ENCODE data around the gene LHX4. TPM values are rescaled to one million over a fixed set of nuclear protein-coding genes. Genes with fewer than 3 reads are reported as not detected.

Gene LHX4
- total and polyA plus RNA-seq, 2 of the 4 experiments (the other 2 are of a cell fraction), result 0.05 to 0.18 TPM

- no peak for ATAC-seq (ENCODE audit: low read depth)
- Histone ChIP-seq H4K5ac (ENCODE audit: low read depth, low read length) (no peak overlapping the region), H3K14ac (replicated peaks; ENCODE audit: low read depth, low read length) (no peak overlapping the region), H4K20me1 (ENCODE audit: insufficient read depth, low read length) (peaks cover 7% of the 10 kb centered on the region; the same call in 1 of the 2 replicates), H4K91ac (ENCODE audit: insufficient read depth, low read depth, low read length) (no peak overlapping the region), H2BK120ac (ENCODE audit: low read depth, low read length) (no peak overlapping the region), H4K8ac (ENCODE audit: low read depth in 2 of 2, low read length in 2 of 2) (no peak overlapping the region), H3K18ac (ENCODE audit: low read depth, low read length) (no peak overlapping the region), H2BK5ac (ENCODE audit: low read depth, low read length, poor library complexity, severe bottlenecking) (no peak overlapping the region), H3K4ac (ENCODE audit: low read depth, low read length) (no peak overlapping the region), H3K79me1 (ENCODE audit: low read depth in 1 of 2, low read length in 2 of 2) (no peaks in the 10 kb centered on the region), H3K9me3 (ENCODE audit: control insufficient read depth, insufficient read depth, low read length) (no peaks in the 10 kb centered on the region), H3K23ac (ENCODE audit: low read depth, low read length) (no peak overlapping the region), H2AFZ (replicated peaks; ENCODE audit: low read length, poor library complexity) (no peak overlapping the region), H3K4me3 (ENCODE audit: insufficient read depth, low read depth, low read length) (no peak overlapping the region), H2AK9ac (replicated peaks; ENCODE audit: low read depth, low read length, poor library complexity) (no peak overlapping the region), H2BK20ac (ENCODE audit: low read depth, low read length) (no peak overlapping the region), H3K27me3 (ENCODE audit: control insufficient read depth, insufficient read depth, low read length) (peaks cover 2% of the 10 kb centered on the region; the same call in 1 of the 2 replicates), H2AK5ac (ENCODE audit: low read depth, low read length) (no peak overlapping the region), H2BK15ac (ENCODE audit: low read depth, low read length) (no peak overlapping the region), H3K9me1 (ENCODE audit: insufficient read depth, low read length) (peaks cover 8% of the 10 kb centered on the region), H3K9ac (ENCODE audit: low read depth, low read length) (no peak overlapping the region), H3K4me2 (ENCODE audit: low read depth, low read length) (no peak overlapping the region), H3K36me3 (ENCODE audit: control insufficient read depth, insufficient read depth, low read length) (no peaks in the 10 kb centered on the region), H3K56ac (ENCODE audit: extremely low read depth, insufficient read depth, low read length) (no peak overlapping the region), H3K4me1 (ENCODE audit: control insufficient read depth, insufficient read depth, low read length) (peaks cover 10% of the 10 kb centered on the region), H3K27ac (ENCODE audit: insufficient read depth, low read length) (no peak overlapping the region)
- CTCF ChIA-PET, result interaction anchor here (0.6 to 0.7 kb wide), 2 partner anchors 13 to 16 kb away, joined by 3 read pairs; no protein-coding TSS in a partner anchor
- no peak for DNase-seq
- intact Hi-C loops (cut with micrococcal nuclease), result no loop called here
- POLR2A ChIA-PET (ENCODE audit: unreplicated experiment), result no interaction called here
- no TSS peak for BruUV-seq (replicated peaks)
- WGBS, 2 experiments (ENCODE audit: extremely low coverage in 2 of 2, insufficient read length in 1 of 2), result 97% methylated on average over 16 of the region's 28 CpGs; no CpG with 5 or more reads in 1 of the 2 experiments
- TF ChIP-seq FOS (IDR thresholded peaks at IDR 0.05; ENCODE audit: low read depth, low read length) (no peak), MAFK (IDR thresholded peaks at IDR 0.05; ENCODE audit: low read depth, low read length) (no peak), MAZ (IDR thresholded peaks at IDR 0.05; ENCODE audit: borderline replicate concordance, low read depth, low read length) (no peak), MXI1 (IDR thresholded peaks at IDR 0.05; ENCODE audit: borderline replicate concordance, low read depth, low read length) (no peak), RCOR1 (IDR thresholded peaks at IDR 0.05; ENCODE audit: insufficient replicate concordance, low read length) (no peak), BHLHE40 (IDR thresholded peaks at IDR 0.05; ENCODE audit: low read depth, low read length) (no peak), RAD21 (IDR thresholded peaks at IDR 0.05; ENCODE audit: low read length) (no peak), SMC3 (IDR thresholded peaks at IDR 0.05; ENCODE audit: low read depth, low read length) (no peak), CHD1 (IDR thresholded peaks at IDR 0.05; ENCODE audit: low read depth, low read length) (no peak), CEBPB (IDR thresholded peaks at IDR 0.05; ENCODE audit: low read depth, low read length) (no peak), POLR2A (IDR thresholded peaks at IDR 0.05; ENCODE audit: low read depth, low read length) (no peak)
- TF ChIP-seq, protein P1, sequence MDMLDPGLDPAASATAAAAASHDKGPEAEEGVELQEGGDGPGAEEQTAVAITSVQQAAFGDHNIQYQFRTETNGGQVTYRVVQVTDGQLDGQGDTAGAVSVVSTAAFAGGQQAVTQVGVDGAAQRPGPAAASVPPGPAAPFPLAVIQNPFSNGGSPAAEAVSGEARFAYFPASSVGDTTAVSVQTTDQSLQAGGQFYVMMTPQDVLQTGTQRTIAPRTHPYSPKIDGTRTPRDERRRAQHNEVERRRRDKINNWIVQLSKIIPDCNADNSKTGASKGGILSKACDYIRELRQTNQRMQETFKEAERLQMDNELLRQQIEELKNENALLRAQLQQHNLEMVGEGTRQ (IDR thresholded peaks at IDR 0.05; ENCODE audit: low read depth, low read length), result no peak
- dilution Hi-C loops (cut with HindIII; ENCODE audit: low sequenced_read_pairs, unreplicated experiment), result no loop called here
- in situ Hi-C loops (cut with MboI; ENCODE audit: low sequenced_read_pairs), result loop anchor here (25.0 kb wide), 1 partner anchor 896 kb away; no protein-coding TSS in a partner anchor
These were observed 36.5 kb downstream of the LHX4 start for GRCh38 chr1:180266275-180267210.

Measured in IMR-90 (cell line).